SH-SY5Y (cell line): ENCODE results near the gene NAA10.

ENCODE experiments used
- GATA2 ChIP-seq: IDR thresholded peaks from 2 replicates; pipeline ENCODE4 v1.6.1; 2011; ENCODE audit warnings: mild to moderate bottlenecking, low read depth, low read length
- GATA3 ChIP-seq: IDR thresholded peaks from 2 replicates; pipeline ENCODE4 v1.6.1; 2011; ENCODE audit warnings: low read depth, mild to moderate bottlenecking, low read length, moderate library complexity

DNA sequence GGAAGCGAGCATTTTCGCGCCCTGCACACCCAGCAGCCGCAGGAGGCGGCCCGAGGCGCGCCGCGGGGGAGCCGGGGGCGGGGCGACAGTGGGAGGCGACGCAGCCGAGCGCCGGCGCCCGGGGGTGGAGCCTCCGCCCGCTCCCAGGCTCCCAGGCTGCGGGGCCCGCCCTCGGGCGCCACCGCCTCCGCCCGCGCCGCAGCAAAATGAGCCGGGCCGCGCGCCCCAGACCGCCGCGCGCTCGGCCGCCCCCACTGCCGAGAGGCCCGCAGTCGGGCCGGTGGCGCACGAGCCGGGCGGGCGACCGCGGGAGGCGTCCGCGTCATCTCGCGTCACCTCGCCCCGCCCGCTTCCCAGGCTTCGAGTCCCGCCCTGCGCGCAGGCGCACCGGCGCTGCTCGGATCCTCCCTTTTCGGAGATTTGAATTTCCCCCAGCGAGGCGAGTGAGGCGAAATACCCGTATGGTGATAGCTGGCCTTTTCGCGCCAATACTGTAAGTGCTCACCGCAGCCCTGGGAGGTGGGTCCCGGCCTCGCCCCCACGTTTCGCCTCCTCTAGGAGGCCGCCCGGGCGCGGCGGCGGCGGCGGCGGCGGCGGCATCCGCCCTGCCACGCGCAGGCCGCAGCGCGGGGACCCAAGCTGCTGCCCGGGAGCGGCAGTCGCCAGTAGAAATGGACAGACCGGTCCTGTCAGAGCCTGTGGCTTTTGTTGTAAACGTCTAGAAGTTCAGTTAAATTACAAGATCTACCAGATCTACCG, 37.7 kb upstream of the NAA10 start, which contains the start of gene TMEM187:
- TF ChIP-seq GATA3: no peak
- no peak for TF ChIP-seq GATA2
